ENCODE measurements around the gene USP30.
"Not testable (repeated sequence)": the region's sequence is repeated elsewhere in the genome, so short reads cannot be mapped to it uniquely, and the experiment has no call there.

DNA sequence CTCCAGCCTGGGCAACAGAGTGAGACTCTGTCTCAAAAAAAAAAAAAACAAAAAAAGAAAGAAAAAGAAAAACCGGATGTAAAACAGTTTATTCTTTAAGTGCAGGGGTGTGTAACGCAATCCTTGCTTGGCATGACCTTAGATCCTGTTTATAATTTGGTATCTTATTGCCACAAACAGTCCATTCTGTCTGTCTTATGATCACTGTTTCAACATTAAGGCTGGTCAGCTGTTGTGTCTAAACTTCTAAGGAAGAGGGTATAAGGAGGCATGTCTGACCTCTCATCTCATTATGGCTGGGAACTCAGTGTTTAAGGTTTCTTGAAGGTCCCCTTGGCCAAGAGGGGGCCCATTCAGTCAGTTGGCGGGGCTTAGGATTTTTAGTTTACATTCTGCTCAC, 3.7 kb upstream of the USP30 start:
- TF ChIP-seq, protein P1, sequence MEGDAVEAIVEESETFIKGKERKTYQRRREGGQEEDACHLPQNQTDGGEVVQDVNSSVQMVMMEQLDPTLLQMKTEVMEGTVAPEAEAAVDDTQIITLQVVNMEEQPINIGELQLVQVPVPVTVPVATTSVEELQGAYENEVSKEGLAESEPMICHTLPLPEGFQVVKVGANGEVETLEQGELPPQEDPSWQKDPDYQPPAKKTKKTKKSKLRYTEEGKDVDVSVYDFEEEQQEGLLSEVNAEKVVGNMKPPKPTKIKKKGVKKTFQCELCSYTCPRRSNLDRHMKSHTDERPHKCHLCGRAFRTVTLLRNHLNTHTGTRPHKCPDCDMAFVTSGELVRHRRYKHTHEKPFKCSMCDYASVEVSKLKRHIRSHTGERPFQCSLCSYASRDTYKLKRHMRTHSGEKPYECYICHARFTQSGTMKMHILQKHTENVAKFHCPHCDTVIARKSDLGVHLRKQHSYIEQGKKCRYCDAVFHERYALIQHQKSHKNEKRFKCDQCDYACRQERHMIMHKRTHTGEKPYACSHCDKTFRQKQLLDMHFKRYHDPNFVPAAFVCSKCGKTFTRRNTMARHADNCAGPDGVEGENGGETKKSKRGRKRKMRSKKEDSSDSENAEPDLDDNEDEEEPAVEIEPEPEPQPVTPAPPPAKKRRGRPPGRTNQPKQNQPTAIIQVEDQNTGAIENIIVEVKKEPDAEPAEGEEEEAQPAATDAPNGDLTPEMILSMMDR (IDR thresholded peaks at IDR 0.05) = not testable (repeated sequence)
- not testable (repeated sequence) for TF ChIP-seq POLR2AphosphoS5 (IDR thresholded peaks at IDR 0.05)

All from breast epithelium (tissue), 3 donors.